ENCODE measurements around the gene ARHGEF9. TPM values are rescaled to one million over a fixed set of nuclear protein-coding genes. Genes with fewer than 3 reads are reported as not detected.
A peak's percentile ranks its signal among the peaks of the same experiment; 100 is the strongest.

Gene ARHGEF9
- total RNA-seq, 1 donor from 2014 or later = 56.4 TPM

- Mint-ChIP-seq H3K27me3 (ENCODE audit: low read depth) (no peaks in the 10 kb centered on the region), H3K36me3 (ENCODE audit: low read depth) (no peaks in the 10 kb centered on the region), H3K4me1 (ENCODE audit: low read depth) (no peaks in the 10 kb centered on the region), H3K27ac (ENCODE audit: unreplicated experiment) (no peak overlapping the region), H3K4me3 (ENCODE audit: unreplicated experiment) (no peak overlapping the region), H3K9me3 (ENCODE audit: low read depth) (peaks cover 29% of the 10 kb centered on the region)
- no peak for TF ChIP-seq CTCF (IDR thresholded peaks at IDR 0.05)
- no peak for DNase-seq (ENCODE audit: low spot score)
These were observed 171.4 kb downstream of the ARHGEF9 start for GRCh38 chrX:63613531-63614028.

- TF ChIP-seq CTCF (IDR thresholded peaks at IDR 0.05) = no peak
- Mint-ChIP-seq H3K4me3 (ENCODE audit: unreplicated experiment) (no peak overlapping the region), H3K4me1 (ENCODE audit: low read depth) (no peaks in the 10 kb centered on the region), H3K36me3 (ENCODE audit: low read depth) (no peaks in the 10 kb centered on the region), H3K27ac (ENCODE audit: unreplicated experiment) (no peak overlapping the region), H3K9me3 (ENCODE audit: low read depth) (peaks cover 15% of the 10 kb centered on the region), H3K27me3 (ENCODE audit: low read depth) (peaks cover 2% of the 10 kb centered on the region)
- no peak for DNase-seq (ENCODE audit: low spot score)
These were observed 199.1 kb downstream of the ARHGEF9 start for GRCh38 chrX:63585936-63586335.

Small RNAs within 50 kb of the gene (microRNA-seq; reads per million reads assigned to microRNA genes)
- gene MIR1468 (ENCODE audit: borderline number of aligned reads) = 15.5 reads per million, percentile 30 among the genes with 10 or more reads in this experiment

All from chondrocyte (in vitro differentiated cells).